NT2/D1 (cell line): ENCODE data around the gene CDH20.

Experiments used
- DNase-seq: peaks from one replicate; pipeline ENCODE4 v3.0.0-alpha.2; 2011; ENCODE audit warnings: low read depth, low spot score
- H3K27me3 ChIP-seq: 2 replicates; pipeline ENCODE4 v1.6.0; 2011; ENCODE audit warnings: mild to moderate bottlenecking; ENCODE audit not compliant: insufficient read length, insufficient read depth
- H3K36me3 ChIP-seq: 2 replicates; pipeline ENCODE4 v1.6.1; 2011; ENCODE audit warnings: mild to moderate bottlenecking, low read length, mixed read lengths; ENCODE audit not compliant: insufficient read depth, insufficient read length
- H3K4me1 ChIP-seq: 2 replicates; pipeline ENCODE4 v1.5.1; 2011; ENCODE audit not compliant: insufficient read depth, insufficient read length
- H3K4me3 ChIP-seq: 2 replicates; pipeline ENCODE4 v1.5.1; 2011; ENCODE audit warnings: low read depth; ENCODE audit not compliant: insufficient read length
- H3K9ac ChIP-seq: 2 replicates; pipeline ENCODE4 v1.6.0; 2011; ENCODE audit warnings: low read depth; ENCODE audit not compliant: insufficient read length
- H3K9me3 ChIP-seq: 2 replicates; pipeline ENCODE4 v1.5.1; 2011; ENCODE audit warnings: mild to moderate bottlenecking, low read length; ENCODE audit not compliant: insufficient read depth
- SUZ12 ChIP-seq: IDR thresholded peaks from 2 replicates; pipeline ENCODE4 v1.6.1; 2011; ENCODE audit not compliant: insufficient read length, insufficient read depth; ENCODE audit errors: extremely low read depth
- YY1 ChIP-seq: IDR thresholded peaks from 2 replicates; pipeline ENCODE4 v1.6.1; 2011; ENCODE audit not compliant: insufficient read length, insufficient read depth
- ZNF274 ChIP-seq: IDR thresholded peaks from 2 replicates; pipeline ENCODE4 v1.6.1; 2011; ENCODE audit warnings: mild to moderate bottlenecking, low read depth, low read length

Gene CDH20

GRCh38 chr18:61600422-61600821, 267.2 kb downstream of the CDH20 start:
- DNase-seq: no peak
- Histone ChIP-seq H3K4me1 (no peaks in the 10 kb centered on the region), H3K4me3 (no peak overlapping the region), H3K36me3 (no peaks in the 10 kb centered on the region), H3K9me3 (no peaks in the 10 kb centered on the region), H3K27me3 (no peaks in the 10 kb centered on the region), H3K9ac (no peak overlapping the region)
- TF ChIP-seq SUZ12 (no peak), ZNF274 (no peak), YY1 (no peak)

- H3K9me3 ChIP-seq: no peaks in the 10 kb centered on the region
- H3K27me3 ChIP-seq: no peaks in the 10 kb centered on the region
- no peak overlapping the region for H3K4me3 ChIP-seq
- DNase-seq: no peak
- TF ChIP-seq YY1 (no peak), ZNF274 (no peak), SUZ12 (no peak)
- no peaks in the 10 kb centered on the region for H3K4me1 ChIP-seq
- H3K36me3 ChIP-seq: no peaks in the 10 kb centered on the region
- H3K9ac ChIP-seq: no peak overlapping the region
Observed at GRCh38 chr18:61602836-61603235, 269.6 kb downstream of the CDH20 start.
